Testis (tissue), 2 donors: ENCODE results near the gene NME7.

Experiments
- CTCF ChIP-seq, 3 experiments: fragments of 450-650 bp in 2 of 3; fragments of 200-600 bp in 1 of 3; sonication (generic) in 1 of 3; IDR thresholded peaks; one replicate each; pipeline ENCODE4 v1.5.1; 2016 to 2019; ENCODE audit warnings: antibody characterized with exemption in 3 of 3, mild to moderate bottlenecking in 2 of 3, moderate library complexity in 1 of 3
- POLR2A ChIP-seq: fragments of 450-650 bp; IDR thresholded peaks from one replicate; pipeline ENCODE4 v1.6.1; 2017; ENCODE audit warnings: antibody characterized with exemption, mild to moderate bottlenecking, moderate library complexity

DNA sequence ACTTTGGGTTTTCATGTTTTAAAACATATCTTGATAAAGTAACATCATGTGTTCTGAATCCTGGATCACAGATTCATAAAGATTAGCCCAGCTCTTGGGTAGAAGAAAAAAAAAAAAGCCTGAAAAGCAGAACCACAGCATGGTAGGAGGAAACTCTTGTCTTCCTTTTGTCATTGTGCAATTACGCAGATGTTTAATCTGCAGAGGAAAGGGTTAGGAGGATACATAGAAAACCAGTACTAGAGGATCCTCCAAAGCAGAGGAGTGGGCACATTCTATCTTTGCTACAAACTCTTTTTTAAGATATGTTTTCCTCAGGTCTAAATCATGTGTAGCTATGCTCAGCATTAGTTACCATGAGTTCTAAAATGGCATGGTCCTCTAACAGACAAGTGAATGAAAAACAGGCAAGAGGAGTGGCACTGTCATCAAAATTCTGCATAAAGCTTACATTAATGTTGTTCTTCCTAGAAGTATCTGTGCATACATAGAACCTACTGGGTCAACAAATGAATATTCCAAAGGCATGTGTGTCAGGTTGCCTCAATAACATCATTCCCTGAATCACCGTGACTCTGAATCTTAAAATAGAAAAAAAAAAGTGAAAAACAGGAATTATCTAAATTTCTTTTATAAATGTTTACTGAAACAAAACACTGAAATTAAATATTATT lies 107.0 kb downstream of the NME7 start:
- TF ChIP-seq CTCF (IDR thresholded peaks at IDR 0.05), result no peak
- no peak for TF ChIP-seq POLR2A
